ENCODE results near the gene PIP4K2B.

PIP4K2B gene

DNA sequence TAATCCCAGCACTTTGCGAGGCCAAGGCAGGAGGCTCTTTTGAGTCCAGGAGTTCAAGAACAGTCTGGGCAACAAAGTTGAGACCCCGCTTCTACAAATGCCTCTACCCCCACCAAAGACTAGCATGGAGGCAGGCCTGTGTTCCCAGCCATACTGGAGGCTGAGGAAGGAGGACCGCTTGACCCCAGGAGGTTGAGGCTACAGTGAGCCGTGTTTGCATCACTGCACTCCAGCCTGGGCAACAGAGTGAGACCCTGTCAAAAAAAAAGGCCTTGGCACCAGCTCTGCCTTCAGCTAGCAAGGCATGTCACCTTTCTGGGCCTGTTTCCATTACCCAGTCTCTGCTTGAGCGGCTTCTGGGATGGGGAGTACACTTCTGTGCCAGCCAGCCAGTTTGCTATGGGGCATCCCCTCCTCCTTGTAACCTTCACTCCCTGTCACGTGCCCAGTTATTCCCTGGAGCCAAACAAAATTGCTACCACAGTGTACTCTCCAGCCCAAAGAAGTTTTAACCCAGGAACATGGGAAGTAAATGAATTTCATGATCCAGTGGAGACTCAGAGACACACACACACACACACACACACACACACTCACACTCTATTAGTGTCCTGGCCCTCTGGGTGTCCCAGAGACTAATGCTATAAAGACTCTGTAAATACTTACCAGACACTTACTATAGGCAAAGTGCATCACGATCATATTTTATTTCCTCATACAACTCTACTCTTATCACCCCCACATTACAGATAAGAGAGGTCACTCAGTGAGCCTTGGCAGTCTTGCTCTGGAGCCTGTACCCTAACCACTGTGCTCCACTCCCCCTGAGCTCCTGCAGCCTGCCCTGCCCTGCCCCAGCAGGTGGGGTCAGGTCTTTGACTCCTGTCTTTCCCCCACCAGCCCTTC lies 66.7 kb downstream of the PIP4K2B start:
- TF ChIP-seq, protein P1, sequence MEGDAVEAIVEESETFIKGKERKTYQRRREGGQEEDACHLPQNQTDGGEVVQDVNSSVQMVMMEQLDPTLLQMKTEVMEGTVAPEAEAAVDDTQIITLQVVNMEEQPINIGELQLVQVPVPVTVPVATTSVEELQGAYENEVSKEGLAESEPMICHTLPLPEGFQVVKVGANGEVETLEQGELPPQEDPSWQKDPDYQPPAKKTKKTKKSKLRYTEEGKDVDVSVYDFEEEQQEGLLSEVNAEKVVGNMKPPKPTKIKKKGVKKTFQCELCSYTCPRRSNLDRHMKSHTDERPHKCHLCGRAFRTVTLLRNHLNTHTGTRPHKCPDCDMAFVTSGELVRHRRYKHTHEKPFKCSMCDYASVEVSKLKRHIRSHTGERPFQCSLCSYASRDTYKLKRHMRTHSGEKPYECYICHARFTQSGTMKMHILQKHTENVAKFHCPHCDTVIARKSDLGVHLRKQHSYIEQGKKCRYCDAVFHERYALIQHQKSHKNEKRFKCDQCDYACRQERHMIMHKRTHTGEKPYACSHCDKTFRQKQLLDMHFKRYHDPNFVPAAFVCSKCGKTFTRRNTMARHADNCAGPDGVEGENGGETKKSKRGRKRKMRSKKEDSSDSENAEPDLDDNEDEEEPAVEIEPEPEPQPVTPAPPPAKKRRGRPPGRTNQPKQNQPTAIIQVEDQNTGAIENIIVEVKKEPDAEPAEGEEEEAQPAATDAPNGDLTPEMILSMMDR (IDR thresholded peaks at IDR 0.05; ENCODE audit: insufficient read depth, missing control alignments), result no peak
- FAIRE-seq (no peak), DNase-seq (ENCODE audit: insufficient read length, low spot score) (no peak)

DNA sequence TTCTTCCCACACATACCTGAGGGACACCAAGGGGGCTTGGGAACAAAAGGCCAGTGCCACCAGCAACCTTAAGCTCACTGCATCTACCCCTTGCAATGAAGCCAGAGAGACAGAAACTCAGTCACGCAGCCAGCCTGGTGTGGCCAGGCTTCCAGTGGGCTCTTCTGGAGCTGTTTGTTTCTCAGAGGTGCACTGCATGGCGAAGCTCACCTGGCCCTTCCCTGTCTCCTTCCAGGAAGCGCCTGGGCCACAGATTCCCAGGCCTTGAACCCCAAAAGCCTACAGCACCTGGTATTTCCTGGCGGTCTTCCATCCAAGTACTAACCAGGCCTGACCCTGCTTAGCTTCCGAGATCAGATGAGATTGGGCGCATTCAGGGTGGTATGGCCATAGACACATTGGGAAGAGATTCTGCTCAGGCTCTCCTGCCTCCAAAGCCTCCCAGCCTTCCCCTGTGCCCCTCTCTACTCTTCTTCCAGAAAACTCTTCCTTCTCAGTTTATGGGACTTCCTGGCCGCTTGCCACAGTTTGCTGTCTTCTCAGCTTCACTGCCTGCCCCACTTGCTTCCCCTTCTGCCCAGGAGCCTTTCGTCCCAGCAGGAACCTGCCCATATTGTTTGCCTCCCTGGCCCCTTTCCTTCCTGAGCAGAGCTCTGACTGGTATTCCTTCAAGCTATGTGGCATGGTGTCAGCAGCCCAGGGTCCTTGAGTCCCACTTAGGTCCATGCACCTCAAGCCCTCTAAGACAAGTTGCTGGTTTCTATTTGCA lies 67.6 kb downstream of the PIP4K2B start:
- TF ChIP-seq, protein P1 (IDR thresholded peaks at IDR 0.05; ENCODE audit: insufficient read depth, missing control alignments), result no peak
- no peak for DNase-seq (ENCODE audit: insufficient read length, low spot score)
- FAIRE-seq, result no peak

DNA sequence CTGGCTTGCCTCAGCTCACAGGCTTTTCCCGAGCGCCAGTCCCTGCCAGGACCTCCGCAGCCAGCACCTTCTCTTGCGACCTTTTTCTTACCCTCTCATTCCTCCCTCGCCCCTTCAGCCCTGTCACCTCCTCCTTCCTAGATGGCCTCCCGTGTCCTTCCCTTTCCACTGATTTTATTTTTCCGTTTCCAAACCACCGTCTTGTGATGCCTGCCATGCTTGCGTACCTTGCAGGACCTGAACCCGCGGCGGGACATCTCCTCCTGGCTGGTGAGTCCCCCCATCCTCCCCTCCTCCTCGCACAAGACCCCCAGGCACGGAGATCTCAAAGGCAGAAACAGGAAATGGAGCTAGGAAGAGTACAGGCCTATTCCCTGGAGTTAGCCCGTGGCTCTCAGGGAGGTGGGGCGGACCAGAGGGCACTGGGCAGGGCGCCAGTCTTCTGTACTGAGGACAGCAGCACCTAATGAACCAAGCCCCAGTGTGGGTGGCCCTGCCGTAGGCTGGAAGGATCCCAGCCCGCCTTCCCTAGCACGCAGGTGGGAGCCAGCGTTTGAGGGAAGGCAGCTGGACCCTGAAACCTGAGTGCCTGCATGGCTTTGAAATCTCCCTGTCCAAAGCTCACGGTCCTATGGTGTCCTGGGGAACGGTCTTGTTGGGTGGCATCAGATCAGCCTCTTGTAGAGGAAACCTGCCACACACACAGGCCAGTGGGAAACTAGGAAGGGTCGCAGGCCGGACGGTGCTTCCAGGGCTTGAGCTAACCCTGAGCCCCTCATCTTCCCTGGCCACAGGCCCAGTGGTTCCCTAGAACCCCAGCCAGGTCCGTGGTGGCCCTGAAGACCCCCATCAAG lies 68.6 kb downstream of the PIP4K2B start:
- no peak for DNase-seq (ENCODE audit: insufficient read length, low spot score)
- TF ChIP-seq, protein P1 (IDR thresholded peaks at IDR 0.05; ENCODE audit: insufficient read depth, missing control alignments), result no peak
- FAIRE-seq, result no peak

DNA sequence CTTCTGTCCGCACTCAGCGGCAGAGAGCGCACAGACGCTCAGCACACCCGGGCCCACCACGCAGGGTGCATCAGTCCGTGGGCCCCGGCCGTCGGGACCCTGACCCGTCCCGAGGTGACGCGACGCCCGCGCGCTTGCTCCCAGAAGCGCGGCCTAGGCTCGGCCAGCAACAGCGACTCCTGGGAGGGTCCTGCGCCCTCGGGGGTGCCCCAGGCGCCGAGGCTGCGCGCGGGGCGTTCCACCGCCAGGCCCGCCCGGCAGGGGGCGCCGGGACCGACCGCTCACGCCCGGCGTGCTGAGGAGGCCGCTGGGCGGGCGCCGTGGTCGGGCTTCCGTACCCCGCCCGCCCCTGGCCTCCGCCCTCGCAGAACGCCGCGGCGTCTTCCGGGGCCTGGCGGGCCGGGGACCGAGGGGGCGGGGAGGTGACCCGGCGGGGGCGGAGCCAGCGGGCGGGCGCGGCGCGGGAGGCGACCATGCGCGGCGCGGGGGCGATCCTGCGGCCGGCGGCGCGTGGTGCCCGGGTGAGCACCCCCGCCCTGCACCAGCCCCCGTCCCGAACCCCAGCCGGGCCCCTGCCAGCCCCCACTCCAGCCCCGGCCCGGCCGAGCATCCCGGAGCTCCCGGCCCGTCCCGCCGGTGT lies 69.3 kb downstream of the PIP4K2B start, which contains the start of gene CISD3:
Gene CISD3 (plus strand): TSS at position 456 of the 640 bp plus-strand sequence. CDS start 18 bp downstream, at position 474.
- TF ChIP-seq, protein P1 (IDR thresholded peaks at IDR 0.05; ENCODE audit: insufficient read depth, missing control alignments), result peak; percentile 72
- FAIRE-seq (no peak), DNase-seq (ENCODE audit: insufficient read length, low spot score) (peak; percentile 88)

DNA sequence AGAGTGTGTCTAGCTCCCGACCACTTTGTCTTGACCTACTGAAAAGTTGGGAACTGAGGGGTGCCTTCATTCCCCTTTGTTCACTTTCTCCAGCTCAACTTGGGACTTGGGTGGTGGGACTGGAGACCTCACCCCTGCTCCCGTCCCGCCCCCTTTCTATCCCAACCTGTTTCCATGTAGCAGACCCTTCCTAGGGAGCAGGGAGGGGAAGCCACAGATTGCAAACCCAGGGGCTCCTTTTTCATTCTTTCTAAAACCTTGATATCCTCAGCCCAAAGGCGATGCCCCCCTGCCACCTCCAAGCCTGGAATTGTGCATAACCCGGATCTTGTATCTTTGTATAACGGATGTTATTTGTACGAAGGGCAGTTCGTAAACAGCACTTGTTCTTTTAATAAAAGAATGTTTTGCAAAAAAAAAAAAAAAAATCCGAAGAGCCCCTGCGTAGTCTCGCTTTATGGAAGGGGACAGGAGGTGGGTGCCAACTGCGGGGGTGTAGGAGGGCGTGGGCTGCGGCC lies 69.9 kb downstream of the PIP4K2B start:
- FAIRE-seq (no peak), DNase-seq (ENCODE audit: insufficient read length, low spot score) (no peak)
- TF ChIP-seq, protein P1 (IDR thresholded peaks at IDR 0.05; ENCODE audit: insufficient read depth, missing control alignments), result no peak

DNA sequence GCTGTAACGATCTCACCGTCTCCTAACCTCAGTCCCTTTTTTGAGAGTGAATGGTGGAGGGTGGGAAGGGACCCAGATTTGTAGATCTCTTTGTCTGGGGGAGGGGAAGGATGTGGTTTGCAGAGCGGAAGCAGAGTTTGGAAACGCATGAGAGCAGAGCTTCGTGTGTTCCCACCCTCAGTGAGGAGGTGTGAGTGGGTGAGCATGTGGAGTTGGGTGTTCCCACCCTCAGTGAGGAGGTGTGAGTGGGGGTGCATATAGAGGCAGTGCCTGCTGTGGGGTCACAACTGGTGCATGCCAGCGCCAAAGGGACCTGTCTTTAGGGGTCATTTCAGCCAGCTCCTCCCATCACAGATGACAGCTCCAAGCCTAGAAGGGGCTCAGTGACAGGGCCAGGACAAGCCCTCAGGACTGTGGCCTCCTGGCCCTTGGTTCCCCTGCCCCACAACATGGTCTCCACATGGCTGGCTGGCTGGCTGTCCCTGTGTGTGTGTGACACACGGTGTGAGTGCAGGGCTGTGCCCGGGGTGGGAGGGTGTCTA lies 71.0 kb downstream of the PIP4K2B start:
- TF ChIP-seq, protein P1 (IDR thresholded peaks at IDR 0.05; ENCODE audit: insufficient read depth, missing control alignments), result no peak
- DNase-seq (ENCODE audit: insufficient read length, low spot score), result no peak
- FAIRE-seq, result no peak

Measured in D721Med (cell line).